Bronchial epithelial cell (primary cell): ENCODE data around the gene CCDC185. TPM values are rescaled to one million over a fixed set of nuclear protein-coding genes. Genes with fewer than 3 reads are reported as not detected.

Source experiments
- DNase-seq: peaks from one replicate; pipeline ENCODE4 v3.0.0-alpha.2; 2010; ENCODE audit warnings: low read depth
- FAIRE-seq: peaks from 2 replicates; lab custom pipeline; 2011; peaks lifted over from hg19 to GRCh38; lab: Jason Lieb, UNC
- H3K27me3 ChIP-seq: 2 replicates; pipeline ENCODE4 v1.5.1; 2011; ENCODE audit warnings: low read length; ENCODE audit not compliant: control insufficient read depth, insufficient read depth
- H3K36me3 ChIP-seq: 2 replicates; pipeline ENCODE4 v1.5.1; 2011; ENCODE audit warnings: low read length; ENCODE audit not compliant: control insufficient read depth, insufficient read depth
- H3K4me3 ChIP-seq: 2 replicates; pipeline ENCODE4 v1.5.1; 2011; ENCODE audit warnings: mild to moderate bottlenecking, low read depth, low read length, control low read depth
- total RNA-seq: library from RNA; depleted of rRNA; stranded (reverse); fragments of >200 nt; gene quantifications from 2 replicates; pipeline ENCODE4 v1.2.1, GENCODE V29; 2014
- TF ChIP-seq, protein P1 (sequence below): IDR thresholded peaks from 2 replicates; pipeline ENCODE4 v1.5.1; 2011; ENCODE audit warnings: mild to moderate bottlenecking, moderate library complexity, low read length, control low read depth, inconsistent platforms; ENCODE audit not compliant: insufficient read depth, severe bottlenecking

CCDC185 gene
- not detected in 2 replicates for total RNA-seq

DNA sequence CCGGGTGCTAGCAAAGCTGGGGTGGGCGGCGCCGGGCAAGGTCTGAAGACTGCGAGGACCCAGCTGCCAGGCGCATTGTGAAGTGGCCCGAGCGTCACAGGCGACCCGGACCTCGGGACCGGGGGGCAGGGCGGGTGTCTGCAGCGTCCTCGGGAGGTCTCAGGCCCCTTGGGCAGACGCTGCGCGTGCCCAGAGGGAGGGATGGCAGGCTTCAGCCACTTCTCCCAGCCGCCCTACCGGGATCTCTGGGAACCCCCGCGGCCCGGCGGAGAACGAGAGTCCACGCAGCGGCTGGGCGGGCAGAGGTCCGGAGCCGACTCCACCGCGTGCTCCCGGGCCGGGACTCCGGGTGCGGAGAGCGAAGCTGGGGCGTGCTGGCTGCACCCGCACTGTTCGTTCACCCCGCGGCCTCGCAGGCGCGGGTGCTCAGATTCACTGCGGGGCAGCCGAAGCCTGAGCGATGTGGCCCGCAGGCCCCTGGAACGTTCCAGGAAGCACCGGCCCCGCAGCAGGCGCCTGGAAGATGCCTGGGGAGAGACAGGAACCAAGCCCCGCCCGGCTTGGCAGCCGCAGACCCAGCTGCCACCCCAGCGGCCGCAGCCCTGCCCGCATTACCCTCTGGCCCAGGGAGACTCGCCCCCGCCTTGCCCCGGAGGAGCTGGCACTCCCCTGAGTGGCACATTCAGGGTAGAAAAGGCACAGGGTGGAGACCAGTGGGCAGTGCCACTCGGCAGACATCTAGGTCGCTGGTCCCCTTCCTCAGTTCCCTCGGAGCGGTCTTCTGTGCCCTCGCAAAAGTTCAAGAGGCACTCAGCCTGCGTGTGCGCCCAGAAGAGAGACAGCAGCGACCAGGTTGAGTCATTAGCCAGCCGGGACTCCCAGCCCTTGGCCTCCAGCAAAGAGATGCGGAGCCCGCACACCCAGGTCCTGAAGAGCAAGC lies at the start of gene CCDC185:
CCDC185 (plus strand) TSS at position 141 of the 940 bp plus-strand sequence; CDS start at position 202, 61 bp downstream.
- DNase-seq: no peak
- Histone ChIP-seq H3K36me3 (no peaks in the 10 kb centered on the region), H3K4me3 (peak within 1 kb of the TSS; percentile 41), H3K27me3 (peaks cover 3% of the 10 kb centered on the region)
- TF ChIP-seq, protein P1, sequence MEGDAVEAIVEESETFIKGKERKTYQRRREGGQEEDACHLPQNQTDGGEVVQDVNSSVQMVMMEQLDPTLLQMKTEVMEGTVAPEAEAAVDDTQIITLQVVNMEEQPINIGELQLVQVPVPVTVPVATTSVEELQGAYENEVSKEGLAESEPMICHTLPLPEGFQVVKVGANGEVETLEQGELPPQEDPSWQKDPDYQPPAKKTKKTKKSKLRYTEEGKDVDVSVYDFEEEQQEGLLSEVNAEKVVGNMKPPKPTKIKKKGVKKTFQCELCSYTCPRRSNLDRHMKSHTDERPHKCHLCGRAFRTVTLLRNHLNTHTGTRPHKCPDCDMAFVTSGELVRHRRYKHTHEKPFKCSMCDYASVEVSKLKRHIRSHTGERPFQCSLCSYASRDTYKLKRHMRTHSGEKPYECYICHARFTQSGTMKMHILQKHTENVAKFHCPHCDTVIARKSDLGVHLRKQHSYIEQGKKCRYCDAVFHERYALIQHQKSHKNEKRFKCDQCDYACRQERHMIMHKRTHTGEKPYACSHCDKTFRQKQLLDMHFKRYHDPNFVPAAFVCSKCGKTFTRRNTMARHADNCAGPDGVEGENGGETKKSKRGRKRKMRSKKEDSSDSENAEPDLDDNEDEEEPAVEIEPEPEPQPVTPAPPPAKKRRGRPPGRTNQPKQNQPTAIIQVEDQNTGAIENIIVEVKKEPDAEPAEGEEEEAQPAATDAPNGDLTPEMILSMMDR: no peak
- no peak for FAIRE-seq

DNA sequence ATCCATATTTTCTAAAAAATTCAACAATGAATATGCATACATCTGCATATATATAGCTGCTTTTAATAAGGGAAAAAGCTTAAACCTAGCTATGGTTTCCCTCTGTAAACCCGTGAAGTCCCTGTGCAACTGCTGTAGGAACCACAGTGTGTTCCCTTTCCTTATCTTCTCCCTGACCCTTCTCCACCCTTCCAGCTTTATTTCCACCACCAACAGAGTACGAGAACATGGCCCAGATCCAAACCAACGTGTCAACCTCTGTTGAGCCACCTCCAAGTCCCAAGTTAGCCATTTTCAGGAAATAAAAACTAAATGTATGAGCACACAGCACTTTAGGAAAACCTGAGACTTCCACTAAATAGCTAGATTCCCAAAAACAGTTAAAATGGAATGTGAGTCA lies 49.5 kb upstream of the CCDC185 start:
- Histone ChIP-seq H3K36me3 (no peaks in the 10 kb centered on the region), H3K4me3 (no peak overlapping the region), H3K27me3 (no peaks in the 10 kb centered on the region)
- TF ChIP-seq, protein P1: no peak
- DNase-seq: no peak
- no peak for FAIRE-seq

DNA sequence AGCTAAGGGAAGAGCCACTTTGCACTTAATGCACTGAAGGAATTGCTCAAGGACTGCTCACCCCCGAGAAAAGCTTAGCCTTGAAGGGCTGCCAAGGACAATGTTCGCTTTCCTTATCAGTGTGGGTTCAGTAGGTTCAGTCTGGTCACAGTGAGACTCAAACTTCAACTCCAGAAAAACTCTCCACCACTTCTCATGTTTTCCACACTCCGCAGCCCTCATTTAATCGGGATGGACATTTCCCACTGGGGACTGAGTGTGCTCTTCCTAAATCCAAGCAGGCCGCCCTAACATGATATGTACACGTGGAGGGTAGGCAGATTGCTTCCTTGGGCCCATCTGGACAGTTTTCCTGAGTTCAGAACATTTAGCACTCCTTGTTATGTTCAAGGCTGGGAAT lies 48.7 kb upstream of the CCDC185 start:
- no peak overlapping the region for H3K4me3 ChIP-seq
- no peaks in the 10 kb centered on the region for H3K27me3 ChIP-seq
- DNase-seq: no peak
- FAIRE-seq: no peak
- TF ChIP-seq, protein P1: no peak
- H3K36me3 ChIP-seq: no peaks in the 10 kb centered on the region

DNA sequence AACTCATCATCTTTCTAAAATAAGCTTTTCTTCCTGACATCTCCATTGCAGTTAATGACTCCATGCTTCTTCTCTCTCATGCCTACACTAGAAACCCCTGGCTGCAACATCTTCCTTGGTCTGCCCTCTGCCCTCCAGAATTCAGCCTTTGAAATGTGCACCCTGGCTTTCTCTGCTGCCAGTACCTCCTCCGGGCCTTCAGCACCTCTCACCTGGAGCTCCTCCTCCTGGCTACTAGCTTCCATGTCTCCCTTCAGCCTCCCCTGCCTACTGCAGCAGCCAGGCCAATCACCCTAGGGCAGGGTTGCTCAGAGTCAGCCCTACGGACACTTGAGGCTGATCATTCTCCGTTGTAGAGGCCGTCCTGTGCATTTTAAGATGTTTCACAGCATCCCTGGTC lies 47.5 kb upstream of the CCDC185 start:
- H3K36me3 ChIP-seq: no peaks in the 10 kb centered on the region
- peak; percentile 15 for DNase-seq
- TF ChIP-seq, protein P1: no peak
- H3K4me3 ChIP-seq: no peak overlapping the region
- no peak for FAIRE-seq
- H3K27me3 ChIP-seq: no peaks in the 10 kb centered on the region

DNA sequence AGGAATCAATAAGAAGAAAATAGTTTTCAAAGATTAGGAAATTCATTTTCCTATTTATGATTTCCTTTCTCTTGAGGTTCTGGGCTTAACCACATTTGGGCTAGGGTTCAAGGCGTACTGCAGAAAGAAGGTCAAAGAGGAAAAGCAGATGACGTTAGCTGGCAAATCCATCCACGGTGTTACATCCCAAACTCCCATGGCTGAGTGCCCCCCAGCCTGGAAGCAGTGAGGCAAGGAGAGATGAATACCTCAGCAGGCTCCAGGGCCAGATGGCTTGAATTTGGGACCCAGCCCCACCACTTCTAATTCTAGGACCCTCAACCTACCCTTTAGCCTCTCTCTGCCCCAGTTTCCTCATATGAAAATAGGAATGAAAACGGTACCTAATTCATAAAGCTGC lies 46.9 kb upstream of the CCDC185 start:
- Histone ChIP-seq H3K4me3 (no peak overlapping the region), H3K36me3 (no peaks in the 10 kb centered on the region), H3K27me3 (no peaks in the 10 kb centered on the region)
- FAIRE-seq: no peak
- TF ChIP-seq, protein P1: no peak
- no peak for DNase-seq
